ENCODE measurements around the gene LCE5A.

The LCE5A gene

GRCh38 chr1:152516082-152516481 lies 5.5 kb downstream of the LCE5A start:
- H3K27ac ChIP-seq: no peak overlapping the region
- no peak for TF ChIP-seq ZFX (IDR thresholded peaks at IDR 0.05)
- no peak for TF ChIP-seq CTCF (conservative IDR thresholded peaks at IDR 0.05)

DNA sequence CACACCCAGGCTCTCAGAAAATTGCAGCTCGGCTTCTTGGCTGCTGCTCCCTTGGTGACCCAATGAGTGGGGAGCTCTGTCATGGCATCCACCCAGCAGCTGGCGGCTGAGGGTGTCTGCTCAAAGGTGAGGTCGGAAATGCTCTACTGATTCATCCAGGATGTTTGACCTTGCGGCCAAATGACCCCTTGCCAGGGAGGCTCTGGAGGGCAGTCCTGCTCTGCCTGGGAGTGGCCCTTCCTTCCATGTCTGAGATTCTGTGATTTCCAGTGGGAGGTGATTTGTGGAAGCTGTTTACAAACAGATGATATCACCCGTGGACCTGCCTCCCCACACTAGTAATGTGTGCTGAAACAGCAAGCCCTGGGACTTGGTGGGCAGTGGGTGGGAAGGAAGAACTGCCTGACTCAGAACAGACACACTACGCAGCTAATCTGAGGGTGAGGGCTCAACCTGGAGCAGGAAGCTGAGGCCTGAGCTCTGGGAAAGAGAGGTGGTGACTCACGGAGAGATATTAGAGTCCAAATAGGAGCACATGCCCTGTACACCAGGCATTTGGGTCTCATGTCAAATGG lies 6.7 kb downstream of the LCE5A start:
- H3K27ac ChIP-seq: no peak overlapping the region
- TF ChIP-seq CTCF (conservative IDR thresholded peaks at IDR 0.05) (no peak), ZFX (IDR thresholded peaks at IDR 0.05) (no peak)

- no peak overlapping the region for H3K27ac ChIP-seq
- TF ChIP-seq ZFX (IDR thresholded peaks at IDR 0.05): no peak
- TF ChIP-seq CTCF (conservative IDR thresholded peaks at IDR 0.05): no peak
Observed at GRCh38 chr1:152519851-152520250, 9.2 kb downstream of the LCE5A start.

GRCh38 chr1:152520561-152521090 lies 10.0 kb downstream of the LCE5A start:
- H3K27ac ChIP-seq: no peak overlapping the region
- TF ChIP-seq CTCF (conservative IDR thresholded peaks at IDR 0.05) (no peak), ZFX (IDR thresholded peaks at IDR 0.05) (no peak)

DNA sequence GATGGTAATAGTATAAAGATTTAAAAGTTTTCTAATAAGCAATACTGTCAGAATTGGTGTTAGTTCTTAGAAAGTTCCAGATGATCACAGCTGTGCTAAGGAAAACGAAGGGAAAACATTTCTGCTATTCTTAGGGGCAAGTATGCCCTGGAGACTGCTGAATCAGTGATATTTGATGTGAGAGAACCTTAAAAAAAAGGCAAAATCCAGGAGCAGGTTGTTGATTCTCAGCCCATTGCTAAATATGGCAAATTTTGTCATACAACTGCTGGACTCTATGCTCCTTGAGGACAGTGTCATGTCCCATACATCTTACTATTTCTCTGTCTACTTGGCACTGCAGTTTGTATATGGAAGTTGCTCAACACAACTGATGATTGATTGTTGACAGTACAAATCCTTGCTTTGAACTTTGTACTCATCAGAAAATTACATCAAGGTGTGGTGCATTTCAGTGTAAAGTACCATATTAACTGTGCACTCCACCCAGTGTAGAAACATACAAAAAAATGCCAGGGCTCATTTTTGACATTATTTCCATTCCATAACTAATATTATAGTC lies 14.6 kb downstream of the LCE5A start:
- TF ChIP-seq CTCF (conservative IDR thresholded peaks at IDR 0.05): no peak
- H3K27ac ChIP-seq: no peak overlapping the region

GRCh38 chr1:152533327-152533938 lies 22.8 kb downstream of the LCE5A start:
- no peak overlapping the region for H3K27ac ChIP-seq
- TF ChIP-seq CTCF (conservative IDR thresholded peaks at IDR 0.05) (peak; percentile 94), ZFX (IDR thresholded peaks at IDR 0.05) (no peak)

- TF ChIP-seq CTCF (conservative IDR thresholded peaks at IDR 0.05): no peak
Observed at GRCh38 chr1:152535774-152536173, 25.2 kb downstream of the LCE5A start.

More at GRCh38 chr1:152535774-152536173, 25.2 kb downstream of the LCE5A start:
- no peak overlapping the region for H3K27ac ChIP-seq

Data from C4-2B (cell line).